ENCODE data around the gene METAP2. TPM values are rescaled to one million over a fixed set of nuclear protein-coding genes. Genes with fewer than 3 reads are reported as not detected.

Gene METAP2
- polyA plus RNA-seq, 3 donors, result 17.0 to 26.0 (median 19.9) TPM

- Mint-ChIP-seq H3K36me3 (peaks cover 63 to 76% of the 10 kb centered on the region in 2 donors), H3K4me1 (no peaks in the 10 kb centered on the region), H3K4me3 (no peak overlapping the region), H3K27me3 (ENCODE audit: low read depth in 3 of 3) (no peaks in the 10 kb centered on the region), H3K27ac (no peak overlapping the region), H3K9me3 (peaks cover 0 to 2% (median 0%) of the 10 kb centered on the region in 7 donors)
- no peak for TF ChIP-seq CTCF (IDR thresholded peaks at IDR 0.05)
- Histone ChIP-seq H3K36me3 (replicated peaks in 1 of 2; ENCODE audit: control insufficient read depth in 1 of 2, insufficient read depth in 2 of 2, low read length in 2 of 2) (peaks cover 62 to 97% of the 10 kb centered on the region in 2 donors), H3K4me3 (replicated peaks in 1 of 3; ENCODE audit: low read depth in 2 of 3, low read length in 3 of 3) (no peak overlapping the region), H3K79me2 (ENCODE audit: insufficient read depth, low read length) (no peaks in the 10 kb centered on the region), H4K20me1 (ENCODE audit: insufficient read depth, low read length) (no peaks in the 10 kb centered on the region), H3K4me1 (ENCODE audit: control insufficient read depth in 1 of 2, insufficient read depth in 2 of 2, low read length in 2 of 2) (no peaks in the 10 kb centered on the region), H2AFZ (ENCODE audit: insufficient read depth, low read depth, low read length, poor library complexity, severe bottlenecking) (no peak overlapping the region), H3K9ac (ENCODE audit: insufficient read depth, low read length, poor library complexity, severe bottlenecking) (no peak overlapping the region), H3K27me3 (ENCODE audit: control insufficient read depth in 2 of 2, insufficient read depth in 2 of 2, low read length in 2 of 2) (no peaks in the 10 kb centered on the region), H3K4me2 (replicated peaks; ENCODE audit: extremely low read depth, low read length, poor library complexity, severe bottlenecking) (no peak overlapping the region), H3K9me3 (replicated peaks in 1 of 2; ENCODE audit: control insufficient read depth in 1 of 2, insufficient read depth in 1 of 2, low read length in 2 of 2) (no peaks in the 10 kb centered on the region), H3K27ac (ENCODE audit: low read depth in 1 of 2, low read length in 2 of 2) (no peak overlapping the region)
- DNase-seq, result no peak
- WGBS (ENCODE audit: insufficient coverage), result no CpG with 5 or more reads among the region's 2 CpGs
- intact Hi-C loops (cut with micrococcal nuclease), result no loop called here
Observed at GRCh38 chr12:95492462-95492861, 18.5 kb downstream of the METAP2 start.

GRCh38 chr12:95494888-95495287 lies 20.9 kb downstream of the METAP2 start:
- peak overlapping the region in 1 of 7 donors; percentile 26 for H3K27ac Mint-ChIP-seq
- no CpG with 5 or more reads among the region's 2 CpGs for WGBS (ENCODE audit: insufficient coverage)
- no peak overlapping the region for H3K4me3 Mint-ChIP-seq
- H3K4me1 Mint-ChIP-seq, result no peaks in the 10 kb centered on the region
- Histone ChIP-seq H2AFZ (ENCODE audit: insufficient read depth, low read depth, low read length, poor library complexity, severe bottlenecking) (no peak overlapping the region), H3K27me3 (ENCODE audit: control insufficient read depth in 2 of 2, insufficient read depth in 2 of 2, low read length in 2 of 2) (no peaks in the 10 kb centered on the region), H4K20me1 (ENCODE audit: insufficient read depth, low read length) (no peaks in the 10 kb centered on the region), H3K27ac (ENCODE audit: low read depth in 1 of 2, low read length in 2 of 2) (no peak overlapping the region), H3K9ac (ENCODE audit: insufficient read depth, low read length, poor library complexity, severe bottlenecking) (no peak overlapping the region), H3K79me2 (ENCODE audit: insufficient read depth, low read length) (no peaks in the 10 kb centered on the region), H3K36me3 (replicated peaks in 1 of 2; ENCODE audit: control insufficient read depth in 1 of 2, insufficient read depth in 2 of 2, low read length in 2 of 2) (peaks cover 71 to 95% of the 10 kb centered on the region in 2 donors), H3K4me1 (ENCODE audit: control insufficient read depth in 1 of 2, insufficient read depth in 2 of 2, low read length in 2 of 2) (no peaks in the 10 kb centered on the region), H3K9me3 (replicated peaks in 1 of 2; ENCODE audit: control insufficient read depth in 1 of 2, insufficient read depth in 1 of 2, low read length in 2 of 2) (no peaks in the 10 kb centered on the region), H3K4me3 (replicated peaks in 1 of 3; ENCODE audit: low read depth in 2 of 3, low read length in 3 of 3) (no peak overlapping the region), H3K4me2 (replicated peaks; ENCODE audit: extremely low read depth, low read length, poor library complexity, severe bottlenecking) (no peak overlapping the region)
- no peak for DNase-seq
- no peaks in the 10 kb centered on the region for H3K27me3 Mint-ChIP-seq (ENCODE audit: low read depth in 3 of 3)
- TF ChIP-seq CTCF (IDR thresholded peaks at IDR 0.05), result no peak
- intact Hi-C loops (cut with micrococcal nuclease), result no loop called here
- peaks cover 0 to 5% (median 0%) of the 10 kb centered on the region in 7 donors for H3K9me3 Mint-ChIP-seq
- peaks cover 70 to 82% of the 10 kb centered on the region in 2 donors for H3K36me3 Mint-ChIP-seq
